ENCODE measurements around the gene ADRB2. TPM values are rescaled to one million over a fixed set of nuclear protein-coding genes. Genes with fewer than 3 reads are reported as not detected.

The ADRB2 gene
- total RNA-seq, 1 donor from 2014 or later = 0.64 TPM

GRCh38 chr5:148816357-148816756 is 10.1 kb upstream of the ADRB2 start:
- no peak for FAIRE-seq
- peaks cover 7% of the 10 kb centered on the region for H3K4me1 Mint-ChIP-seq (ENCODE audit: low read depth, unreplicated experiment)

DNA sequence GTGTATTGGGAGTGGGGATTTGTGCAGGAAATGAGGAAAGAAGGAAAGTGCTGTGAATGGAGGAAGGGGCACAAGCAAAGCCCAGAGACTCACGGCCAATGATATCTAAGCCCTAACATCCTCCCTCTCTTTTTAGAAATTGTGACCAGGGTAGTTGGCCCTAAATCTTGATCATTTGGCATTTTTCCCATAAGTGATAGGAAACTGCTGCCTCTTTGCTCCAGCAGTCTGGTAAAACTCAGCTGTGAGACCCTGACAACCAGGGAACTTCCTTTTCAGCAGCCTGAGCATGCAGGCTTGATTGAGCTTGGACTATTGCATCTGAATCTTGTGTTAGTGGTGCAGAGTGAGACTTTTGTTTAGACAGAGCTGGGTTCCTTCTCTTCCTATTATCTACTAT is 9.6 kb upstream of the ADRB2 start:
- Histone ChIP-seq H3K4me1 (ENCODE audit: insufficient read depth, low read length) (no peaks in the 10 kb centered on the region), H3K4me3 (ENCODE audit: insufficient read depth, low read depth, low read length) (no peak overlapping the region), H3K79me2 (ENCODE audit: insufficient read depth, low read length) (no peaks in the 10 kb centered on the region), H3K27ac (ENCODE audit: low read depth, low read length) (no peak overlapping the region), H3K27me3 (ENCODE audit: insufficient read depth, low read length) (no peaks in the 10 kb centered on the region), H2AFZ (ENCODE audit: low read depth, low read length) (no peak overlapping the region), H3K4me2 (ENCODE audit: low read length) (no peak overlapping the region), H3K9me3 (ENCODE audit: insufficient read depth, low read depth, low read length) (no peaks in the 10 kb centered on the region), H3K9ac (ENCODE audit: low read length) (no peak overlapping the region), H4K20me1 (ENCODE audit: insufficient read depth, low read length) (no peaks in the 10 kb centered on the region), H3K36me3 (ENCODE audit: insufficient read depth, low read length) (no peaks in the 10 kb centered on the region)
- no peak overlapping the region for H3K4me3 Mint-ChIP-seq (ENCODE audit: unreplicated experiment)
- FAIRE-seq (no peak), DNase-seq (ENCODE audit: low read depth) (no peak)
- peaks cover 3% of the 10 kb centered on the region for H3K9me3 Mint-ChIP-seq (ENCODE audit: unreplicated experiment)
- no peaks in the 10 kb centered on the region for H3K36me3 Mint-ChIP-seq (ENCODE audit: low read depth, unreplicated experiment)
- TF ChIP-seq EZH2 (IDR thresholded peaks at IDR 0.05; ENCODE audit: insufficient read depth, low read length) = no peak
- TF ChIP-seq CTCF (IDR thresholded peaks at IDR 0.05; ENCODE audit: insufficient read depth, low read depth, low read length) = no peak
- H3K4me1 Mint-ChIP-seq (ENCODE audit: low read depth, unreplicated experiment) = peaks cover 3% of the 10 kb centered on the region
- peaks cover 9% of the 10 kb centered on the region for H3K27me3 Mint-ChIP-seq (ENCODE audit: low read depth, unreplicated experiment)
- H3K27ac Mint-ChIP-seq (ENCODE audit: unreplicated experiment) = no peak overlapping the region

More at GRCh38 chr5:148816357-148816756, 10.1 kb upstream of the ADRB2 start:
- H3K36me3 Mint-ChIP-seq (ENCODE audit: low read depth, unreplicated experiment) = no peaks in the 10 kb centered on the region
- Histone ChIP-seq H3K79me2 (ENCODE audit: insufficient read depth, low read length) (no peaks in the 10 kb centered on the region), H4K20me1 (ENCODE audit: insufficient read depth, low read length) (no peaks in the 10 kb centered on the region), H3K4me3 (ENCODE audit: insufficient read depth, low read depth, low read length) (no peak overlapping the region), H3K9ac (ENCODE audit: low read length) (no peak overlapping the region), H3K36me3 (ENCODE audit: insufficient read depth, low read length) (no peaks in the 10 kb centered on the region), H3K27me3 (ENCODE audit: insufficient read depth, low read length) (no peaks in the 10 kb centered on the region), H3K4me1 (ENCODE audit: insufficient read depth, low read length) (no peaks in the 10 kb centered on the region), H3K27ac (ENCODE audit: low read depth, low read length) (no peak overlapping the region), H3K4me2 (ENCODE audit: low read length) (no peak overlapping the region), H3K9me3 (ENCODE audit: insufficient read depth, low read depth, low read length) (no peaks in the 10 kb centered on the region), H2AFZ (ENCODE audit: low read depth, low read length) (no peak overlapping the region)
- H3K9me3 Mint-ChIP-seq (ENCODE audit: unreplicated experiment) = peaks cover 3% of the 10 kb centered on the region
- peaks cover 9% of the 10 kb centered on the region for H3K27me3 Mint-ChIP-seq (ENCODE audit: low read depth, unreplicated experiment)
- no peak overlapping the region for H3K27ac Mint-ChIP-seq (ENCODE audit: unreplicated experiment)
- TF ChIP-seq EZH2 (IDR thresholded peaks at IDR 0.05; ENCODE audit: insufficient read depth, low read length) (no peak), CTCF (IDR thresholded peaks at IDR 0.05; ENCODE audit: insufficient read depth, low read depth, low read length) (no peak)
- no peak overlapping the region for H3K4me3 Mint-ChIP-seq (ENCODE audit: unreplicated experiment)
- no peak for DNase-seq (ENCODE audit: low read depth)

DNA sequence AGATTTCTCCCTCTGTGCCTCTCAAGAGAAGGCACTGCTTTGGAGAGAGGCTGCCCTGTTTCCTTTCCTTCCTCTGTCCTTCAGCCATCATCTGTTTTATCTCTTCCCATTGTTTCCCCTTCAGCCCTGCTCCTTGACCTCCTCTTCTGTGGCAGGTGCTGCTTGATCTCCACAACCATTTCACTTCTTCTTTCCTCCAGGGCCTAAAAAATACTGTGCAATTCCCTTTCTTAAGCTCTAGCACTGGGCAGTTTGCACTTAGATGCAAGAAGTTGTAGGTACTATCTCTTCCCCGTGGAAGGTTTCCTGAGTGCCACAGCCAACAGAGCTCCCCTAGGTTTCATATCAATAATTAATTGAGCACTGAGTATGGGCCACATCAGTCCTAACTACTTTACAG is 8.8 kb upstream of the ADRB2 start:
- no peak for TF ChIP-seq CTCF (IDR thresholded peaks at IDR 0.05; ENCODE audit: insufficient read depth, low read depth, low read length)
- TF ChIP-seq EZH2 (IDR thresholded peaks at IDR 0.05; ENCODE audit: insufficient read depth, low read length) = no peak
- H3K36me3 ChIP-seq (ENCODE audit: insufficient read depth, low read length) = no peaks in the 10 kb centered on the region

More for the DNA sequence above, 8.8 kb upstream of the ADRB2 start:
- no peak overlapping the region for H3K27ac ChIP-seq (ENCODE audit: low read depth, low read length)
- H2AFZ ChIP-seq (ENCODE audit: low read depth, low read length) = no peak overlapping the region
- no peak overlapping the region for H3K9ac ChIP-seq (ENCODE audit: low read length)
- Mint-ChIP-seq H3K4me1 (ENCODE audit: low read depth, unreplicated experiment) (peaks cover 2% of the 10 kb centered on the region), H3K27me3 (ENCODE audit: low read depth, unreplicated experiment) (peaks cover 9% of the 10 kb centered on the region), H3K36me3 (ENCODE audit: low read depth, unreplicated experiment) (no peaks in the 10 kb centered on the region), H3K27ac (ENCODE audit: unreplicated experiment) (no peak overlapping the region), H3K4me3 (ENCODE audit: unreplicated experiment) (no peak overlapping the region), H3K9me3 (ENCODE audit: unreplicated experiment) (peaks cover 3% of the 10 kb centered on the region)
- H3K9me3 ChIP-seq (ENCODE audit: insufficient read depth, low read depth, low read length) = no peaks in the 10 kb centered on the region
- DNase-seq (ENCODE audit: low read depth) = no peak
- FAIRE-seq = no peak
- no peak overlapping the region for H3K4me2 ChIP-seq (ENCODE audit: low read length)
- no peaks in the 10 kb centered on the region for H3K79me2 ChIP-seq (ENCODE audit: insufficient read depth, low read length)
- no peaks in the 10 kb centered on the region for H3K27me3 ChIP-seq (ENCODE audit: insufficient read depth, low read length)
- H3K4me3 ChIP-seq (ENCODE audit: insufficient read depth, low read depth, low read length) = no peak overlapping the region
- H3K4me1 ChIP-seq (ENCODE audit: insufficient read depth, low read length) = no peaks in the 10 kb centered on the region
- H4K20me1 ChIP-seq (ENCODE audit: insufficient read depth, low read length) = no peaks in the 10 kb centered on the region

All from astrocyte (in vitro differentiated cells and primary cell).